HG03354 (cell line): Measurements from ENCODE around the gene MCM6.
"Not testable (repeated sequence)": the region's sequence is repeated elsewhere in the genome, so short reads cannot be mapped to it uniquely, and the experiment has no call there.

Source experiments
- ATAC-seq: cut with Tn5 transposase; IDR thresholded peaks from one replicate; pipeline ENCODE4 v1.9.1; 2021; ENCODE audit warnings: mild to moderate bottlenecking; ENCODE audit not compliant: unreplicated experiment, poor library complexity, severe bottlenecking

MCM6 gene

GRCh38 chr2:135825550-135826176 is 50.6 kb downstream of the MCM6 start:
- ATAC-seq, result no peak

DNA sequence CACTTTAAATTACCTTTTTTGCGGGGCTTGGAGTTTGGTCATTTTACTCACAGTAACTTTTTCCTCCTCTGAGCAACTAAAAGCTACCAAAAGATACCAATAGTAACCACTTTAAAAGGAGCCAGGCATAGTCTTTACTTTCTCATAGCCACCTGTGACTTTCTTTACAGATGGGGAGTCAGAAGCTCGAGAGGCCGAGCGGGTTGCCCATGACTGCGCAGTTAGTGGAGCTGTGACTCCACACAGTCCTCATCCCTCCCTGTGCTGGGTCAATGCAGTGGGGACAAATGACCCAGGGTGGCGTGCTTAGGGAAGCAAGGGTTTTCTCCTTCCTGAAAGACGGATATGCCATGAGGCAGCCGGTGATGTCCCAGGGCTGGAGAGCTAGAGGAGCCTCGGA is 51.1 kb downstream of the MCM6 start:
- no peak for ATAC-seq

DNA sequence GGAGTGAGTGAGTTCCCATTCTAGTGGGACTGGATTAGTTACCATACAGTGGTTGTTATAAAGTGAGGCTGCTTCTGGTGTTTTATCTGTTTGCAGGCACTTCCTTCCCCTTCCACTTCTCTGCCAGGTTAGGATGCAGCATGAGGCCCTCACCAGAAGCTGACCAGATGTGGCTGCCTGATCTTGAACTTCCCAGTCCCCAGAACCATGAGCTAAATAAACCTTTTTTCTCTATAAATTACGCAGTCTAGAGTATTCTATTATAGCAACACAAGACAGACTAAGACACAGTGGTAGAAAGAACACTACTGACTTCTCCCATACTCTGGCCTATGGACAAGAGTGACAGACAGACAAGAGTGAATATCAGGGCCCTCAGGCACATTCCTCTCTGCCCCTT is 53.4 kb downstream of the MCM6 start:
- no peak for ATAC-seq

DNA sequence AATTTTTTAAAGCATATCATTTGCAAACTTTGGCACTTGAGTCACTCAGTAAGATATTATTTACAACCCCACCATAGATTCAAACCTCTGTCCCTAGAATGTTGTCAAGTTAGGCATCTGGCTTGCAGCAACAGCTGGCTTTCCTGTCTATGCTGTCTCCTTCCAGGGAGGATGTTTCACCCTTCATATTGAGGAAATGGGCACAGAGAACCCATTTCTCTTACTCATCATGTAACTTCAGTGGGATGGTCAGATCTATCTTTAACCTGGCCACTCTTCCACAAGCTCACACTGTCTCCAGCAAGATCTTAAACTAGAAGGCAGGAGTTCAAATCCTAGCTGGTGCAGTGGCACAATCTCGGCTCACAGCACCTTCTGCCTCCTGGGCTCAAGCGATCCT is 55.1 kb downstream of the MCM6 start:
- ATAC-seq, result no peak

GRCh38 chr2:135820003-135820618 is 56.1 kb downstream of the MCM6 start:
- ATAC-seq, result peak; percentile 93

DNA sequence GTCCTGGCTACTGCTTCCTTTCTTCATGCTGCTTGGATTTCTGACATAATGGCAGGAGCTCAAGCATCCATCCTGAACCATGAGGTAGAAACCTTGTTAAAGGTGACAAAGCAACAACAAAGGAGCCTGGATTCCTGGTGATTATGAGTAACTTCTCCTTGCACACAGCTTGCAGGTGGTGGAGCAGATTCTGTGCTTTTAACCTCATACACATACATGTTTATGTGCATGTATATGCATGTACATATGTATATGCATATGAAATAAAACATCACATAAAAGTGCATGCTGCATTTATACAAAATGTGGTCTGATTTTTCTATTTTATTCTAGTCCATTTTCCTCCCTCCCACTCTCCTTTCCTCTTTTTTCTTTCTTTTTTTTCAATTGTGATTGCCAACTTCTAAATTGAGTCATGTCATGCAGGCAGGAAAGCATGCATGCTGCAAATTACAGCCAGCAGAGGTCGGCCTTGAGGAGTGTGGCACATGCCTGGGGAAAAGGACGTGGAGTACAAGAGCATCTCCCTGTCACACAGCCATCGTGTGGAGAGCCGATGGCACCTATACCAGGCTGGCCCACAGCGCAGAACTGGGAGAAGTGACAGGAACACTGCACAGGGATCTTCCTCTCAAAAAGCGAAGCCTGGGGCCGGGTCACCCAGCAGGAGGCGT is 57.2 kb downstream of the MCM6 start:
- ATAC-seq, result no peak

DNA sequence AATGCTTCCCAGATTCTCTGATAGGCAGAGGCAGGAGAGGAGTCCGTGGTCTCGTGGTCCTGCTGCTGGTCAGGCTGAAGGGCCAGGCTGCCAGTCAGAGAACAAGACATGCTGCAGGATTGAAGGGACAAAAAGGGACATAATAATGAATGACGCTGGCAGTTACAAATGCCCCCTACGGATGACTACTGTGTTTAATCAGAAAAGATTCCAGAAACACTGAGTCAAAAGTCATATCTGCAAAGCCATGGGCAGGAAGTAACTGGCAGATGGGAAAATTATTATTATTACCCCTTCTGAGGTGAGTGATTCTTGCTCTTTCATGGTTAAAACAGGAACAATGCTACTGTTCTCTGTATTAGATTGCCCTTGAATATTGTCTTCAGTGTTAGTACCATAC is 58.3 kb downstream of the MCM6 start:
- ATAC-seq, result no peak

DNA sequence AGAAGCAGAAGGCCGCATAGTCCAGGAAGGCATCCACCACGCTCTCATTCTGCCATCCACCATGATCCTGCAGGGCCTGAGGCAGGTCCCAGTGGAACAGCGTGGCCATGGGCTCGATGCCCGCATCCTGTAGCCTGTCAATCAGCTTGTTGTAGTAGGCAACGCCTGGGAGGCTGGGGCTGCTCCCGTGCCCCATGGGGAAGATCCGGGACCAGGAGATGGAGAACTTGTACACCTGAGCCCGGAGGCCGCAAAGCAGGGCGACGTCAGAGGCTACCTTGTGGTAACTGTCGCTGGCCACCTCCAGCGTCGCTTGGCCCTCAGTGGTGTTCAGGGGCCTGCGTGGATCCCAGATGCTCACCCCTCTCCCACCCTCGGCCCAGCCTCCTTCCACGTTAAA is 58.8 kb downstream of the MCM6 start:
- no peak for ATAC-seq

- ATAC-seq, result no peak
Observed at GRCh38 chr2:135815269-135815668, 61.0 kb downstream of the MCM6 start.

- no peak for ATAC-seq
Observed at GRCh38 chr2:135812907-135813511, 63.2 kb downstream of the MCM6 start.

- not testable (repeated sequence) for ATAC-seq
Observed at GRCh38 chr2:135807874-135808273, 68.4 kb downstream of the MCM6 start.

GRCh38 chr2:135803278-135803677 is 73.0 kb downstream of the MCM6 start:
- no peak for ATAC-seq

DNA sequence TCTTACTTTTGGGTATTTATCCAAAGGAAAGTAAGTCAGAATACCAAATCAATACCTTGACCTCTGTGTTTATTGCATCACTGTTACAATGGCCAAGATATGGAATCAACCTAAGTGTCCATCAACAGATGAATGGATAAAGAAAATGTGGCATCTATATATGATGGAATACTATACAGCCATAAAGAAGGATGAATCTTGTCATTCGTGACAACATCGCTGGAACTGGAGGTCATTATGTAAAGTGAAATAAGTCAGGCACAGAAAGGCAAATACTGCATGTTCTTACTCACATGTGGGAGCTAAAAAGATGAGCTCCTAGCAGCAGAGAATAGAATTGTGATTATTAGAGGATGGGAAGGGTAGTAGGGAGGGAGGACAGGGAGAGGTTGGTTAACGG is 73.9 kb downstream of the MCM6 start:
- ATAC-seq, result no peak

DNA sequence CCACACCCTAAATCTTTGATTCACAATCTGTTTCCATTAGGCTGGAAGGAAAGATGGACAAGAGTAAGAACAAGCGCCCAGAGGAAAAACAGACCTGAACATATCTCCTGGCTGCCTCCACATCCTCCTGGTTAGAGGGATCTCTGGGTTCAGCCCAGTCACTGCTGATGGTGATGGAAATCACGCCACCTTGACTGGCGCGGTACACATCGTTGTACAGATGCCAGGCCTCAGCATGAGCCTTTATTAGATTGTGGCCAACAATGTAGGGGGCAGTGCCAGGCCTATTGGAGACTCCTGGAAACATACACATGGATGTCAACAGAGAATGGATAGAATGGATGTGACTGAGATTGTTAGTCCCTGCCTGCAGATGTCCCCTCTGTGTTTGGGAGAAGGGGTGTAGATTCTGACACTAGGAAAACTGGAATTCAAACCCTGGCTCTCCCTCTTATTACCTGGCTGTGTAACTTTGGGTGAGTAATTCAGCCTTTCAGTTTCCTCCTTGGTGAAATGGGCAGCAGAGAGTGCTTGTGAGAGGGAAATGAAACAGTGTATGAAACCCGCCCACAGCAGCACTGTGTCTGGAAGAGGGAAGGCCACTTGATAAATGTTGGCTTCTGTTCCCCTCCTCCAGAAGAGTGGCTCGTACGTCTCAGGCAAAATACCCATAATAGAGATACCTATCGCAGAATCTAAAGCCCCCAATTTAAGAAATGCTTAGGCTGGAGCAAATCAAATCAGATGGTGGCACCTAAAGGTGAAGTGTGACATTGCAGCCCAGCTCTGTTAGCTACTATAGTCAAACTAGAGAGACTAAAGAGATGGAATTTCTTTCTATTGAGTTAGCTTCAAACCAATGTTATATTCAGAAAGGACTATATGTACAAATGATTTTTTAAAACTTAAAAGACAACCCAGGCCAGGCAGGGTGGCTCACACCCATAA is 75.5 kb downstream of the MCM6 start:
- ATAC-seq, result no peak

DNA sequence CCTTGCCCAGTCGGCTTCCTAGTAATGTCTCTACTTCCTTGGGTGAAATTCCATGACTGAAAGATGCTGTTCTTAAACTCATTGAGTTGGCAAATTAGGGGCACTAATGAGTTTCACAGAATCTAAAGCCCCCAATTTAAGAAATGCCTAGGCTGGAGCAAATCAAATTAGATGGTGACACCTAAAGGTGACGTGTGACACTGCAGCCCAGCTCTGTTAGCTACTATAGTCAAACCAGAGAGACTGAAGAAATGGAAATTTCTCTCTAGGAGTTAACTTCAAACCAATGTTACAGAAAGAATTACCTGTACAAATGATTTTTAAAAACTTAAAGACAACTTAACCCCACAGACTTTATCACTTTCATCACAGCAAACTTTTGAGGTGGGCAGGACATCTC is 76.5 kb downstream of the MCM6 start:
- ATAC-seq, result no peak

GRCh38 chr2:135798762-135799161 is 77.5 kb downstream of the MCM6 start:
- ATAC-seq, result no peak

DNA sequence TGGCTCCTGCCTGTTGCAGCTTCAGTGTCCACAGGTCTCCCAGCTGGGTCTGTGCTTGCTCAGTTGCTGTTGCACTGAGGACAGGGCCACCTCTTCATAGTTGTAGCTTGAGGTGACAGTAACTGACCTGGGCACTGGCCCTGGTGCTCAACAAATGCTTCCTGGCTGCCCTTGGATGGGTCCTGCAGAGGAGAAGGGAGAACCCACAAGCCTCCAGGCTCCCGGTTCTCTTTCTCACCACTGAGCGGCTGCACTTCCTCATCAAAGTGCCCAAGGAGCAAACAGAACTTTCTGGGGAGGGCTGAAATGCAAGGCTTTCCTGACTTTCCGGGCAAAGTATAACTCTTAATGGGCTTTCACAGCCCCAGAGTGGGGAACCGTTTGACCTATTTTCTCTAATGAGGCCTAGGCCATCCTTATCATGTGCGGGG is 78.0 kb downstream of the MCM6 start:
- ATAC-seq, result no peak

GRCh38 chr2:135797497-135798274 is 78.6 kb downstream of the MCM6 start:
- peak; percentile 84 for ATAC-seq

- no peak for ATAC-seq
Observed at GRCh38 chr2:135796606-135797005, 79.6 kb downstream of the MCM6 start.
